NCI-H748 (cell line): ENCODE measurements around the gene CIITA.
"Not testable (repeated sequence)": the region's sequence is repeated elsewhere in the genome, so short reads cannot be mapped to it uniquely, and the experiment has no call there.

ENCODE experiments used
- DNase-seq: peaks from one replicate; lab custom pipeline; 2025; ENCODE audit not compliant: unreplicated experiment; lab: John Stamatoyannopoulos, UW

Gene CIITA

DNA sequence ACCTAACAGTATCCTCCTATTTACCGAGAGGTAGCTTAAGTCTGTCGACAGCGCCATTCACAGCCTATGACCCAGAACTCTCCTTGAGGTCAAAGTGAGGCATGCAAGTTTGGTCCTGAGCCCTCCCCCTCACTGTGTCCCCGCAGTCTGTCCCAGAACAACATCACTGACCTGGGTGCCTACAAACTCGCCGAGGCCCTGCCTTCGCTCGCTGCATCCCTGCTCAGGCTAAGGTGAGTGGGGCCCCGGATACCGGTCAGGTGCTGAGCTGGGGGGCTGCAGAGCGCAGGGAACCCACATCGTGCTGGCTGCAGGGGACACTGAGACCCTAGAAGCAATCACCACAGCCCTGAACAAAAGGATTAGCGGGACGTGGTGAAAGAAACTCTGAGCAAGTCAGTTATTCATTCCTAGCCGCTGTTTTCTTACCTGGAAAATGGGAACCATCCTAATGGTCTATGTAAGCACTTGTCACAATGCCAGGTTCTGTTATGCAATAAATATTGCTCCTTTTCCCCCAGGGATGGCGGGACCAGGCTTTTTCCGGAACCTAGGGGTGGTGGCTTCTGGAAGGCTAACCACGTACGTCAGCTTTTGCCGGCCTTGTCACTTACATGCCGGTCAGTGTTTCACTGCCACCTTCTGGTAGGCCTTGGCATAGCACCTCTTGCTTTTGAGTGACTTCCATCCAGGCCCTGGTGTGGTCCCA, 41.4 kb downstream of the CIITA start:
- DNase-seq: peak; percentile 75

DNA sequence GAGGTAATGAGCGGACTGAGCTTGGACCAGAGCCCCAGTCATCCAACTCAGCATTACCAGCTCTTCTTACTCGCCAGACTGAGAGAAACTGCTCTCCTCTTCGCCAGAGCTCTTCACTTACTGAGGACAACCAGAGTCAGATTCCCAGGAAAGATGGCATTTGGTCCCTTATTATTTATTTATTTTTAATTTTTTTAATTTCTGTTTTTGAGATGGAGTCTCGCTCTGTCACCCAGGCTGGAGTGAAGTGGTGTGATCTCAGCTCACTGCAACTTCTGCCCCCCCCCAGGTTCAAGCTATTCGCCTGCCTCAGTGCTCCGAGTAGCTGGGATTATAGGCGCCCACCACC, 42.0 kb downstream of the CIITA start:
- DNase-seq: no peak

DNA sequence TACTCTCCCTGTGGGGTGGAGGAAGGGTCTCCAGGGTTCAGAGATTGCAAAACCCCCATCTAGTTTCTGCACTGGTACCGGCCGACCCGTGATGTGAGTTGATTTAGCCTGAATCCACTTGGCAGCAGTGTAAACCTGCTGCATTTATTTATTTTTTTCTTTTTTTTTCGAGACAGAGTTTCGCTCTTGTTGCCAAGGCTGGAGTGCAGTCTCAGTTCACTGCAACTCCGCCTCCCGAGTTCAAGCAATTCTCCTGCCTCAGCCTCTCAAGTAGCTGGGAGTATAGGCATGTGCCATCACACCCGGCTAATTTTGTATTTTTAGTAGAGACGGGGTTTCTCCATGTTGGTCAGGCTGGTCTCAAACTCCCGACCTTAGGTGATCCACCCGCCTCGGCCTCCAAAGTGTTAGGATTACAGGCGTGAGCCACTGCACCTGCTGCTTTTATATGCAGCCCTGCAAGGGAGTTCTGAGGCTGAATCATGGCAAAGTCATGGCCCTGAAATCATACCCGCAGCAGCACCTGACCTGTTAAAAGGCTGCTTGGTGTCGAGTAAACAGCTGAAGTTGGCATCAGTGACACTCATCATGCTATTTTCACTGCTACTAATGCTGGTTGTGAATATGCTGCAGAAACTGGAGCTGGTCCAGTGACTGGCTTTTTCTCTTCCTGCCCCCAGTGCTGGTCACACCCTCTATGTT, 43.9 kb downstream of the CIITA start:
- DNase-seq: no peak

DNA sequence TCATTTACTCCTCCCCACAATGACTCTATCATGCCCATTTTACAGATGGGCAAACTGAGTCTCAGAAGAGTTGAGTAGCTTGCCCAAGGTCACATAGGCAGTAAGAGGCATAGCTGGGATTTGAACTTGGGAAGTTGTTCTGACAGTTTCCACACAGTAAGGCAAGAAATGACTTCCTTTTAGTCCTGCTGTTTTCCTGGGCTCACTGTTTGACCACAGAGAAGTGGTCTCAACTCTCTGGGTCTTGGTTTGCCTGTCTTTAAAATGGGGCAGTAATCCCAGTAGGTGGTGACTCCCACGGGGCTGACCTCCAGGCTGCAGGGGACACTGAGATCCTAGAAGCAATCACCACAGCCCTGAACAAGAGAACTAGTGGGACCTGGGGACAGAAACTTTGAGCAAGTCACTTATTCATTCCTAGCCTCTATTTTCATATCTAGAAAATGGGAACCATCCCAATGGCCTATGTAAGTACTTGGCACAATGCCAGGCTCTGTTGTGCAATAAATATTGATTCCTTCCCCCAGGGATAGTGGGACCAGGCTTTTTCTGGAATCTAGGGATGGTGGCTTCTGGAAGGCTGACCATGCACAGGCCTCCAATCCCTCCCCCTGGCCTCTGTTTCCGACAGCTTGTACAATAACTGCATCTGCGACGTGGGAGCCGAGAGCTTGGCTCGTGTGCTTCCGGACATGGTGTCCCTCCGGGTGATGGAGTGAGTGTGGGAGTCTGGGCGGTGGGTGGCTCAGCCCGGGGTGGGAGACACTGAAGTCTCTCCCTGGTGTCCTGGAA, 44.7 kb downstream of the CIITA start:
- no peak for DNase-seq

DNA sequence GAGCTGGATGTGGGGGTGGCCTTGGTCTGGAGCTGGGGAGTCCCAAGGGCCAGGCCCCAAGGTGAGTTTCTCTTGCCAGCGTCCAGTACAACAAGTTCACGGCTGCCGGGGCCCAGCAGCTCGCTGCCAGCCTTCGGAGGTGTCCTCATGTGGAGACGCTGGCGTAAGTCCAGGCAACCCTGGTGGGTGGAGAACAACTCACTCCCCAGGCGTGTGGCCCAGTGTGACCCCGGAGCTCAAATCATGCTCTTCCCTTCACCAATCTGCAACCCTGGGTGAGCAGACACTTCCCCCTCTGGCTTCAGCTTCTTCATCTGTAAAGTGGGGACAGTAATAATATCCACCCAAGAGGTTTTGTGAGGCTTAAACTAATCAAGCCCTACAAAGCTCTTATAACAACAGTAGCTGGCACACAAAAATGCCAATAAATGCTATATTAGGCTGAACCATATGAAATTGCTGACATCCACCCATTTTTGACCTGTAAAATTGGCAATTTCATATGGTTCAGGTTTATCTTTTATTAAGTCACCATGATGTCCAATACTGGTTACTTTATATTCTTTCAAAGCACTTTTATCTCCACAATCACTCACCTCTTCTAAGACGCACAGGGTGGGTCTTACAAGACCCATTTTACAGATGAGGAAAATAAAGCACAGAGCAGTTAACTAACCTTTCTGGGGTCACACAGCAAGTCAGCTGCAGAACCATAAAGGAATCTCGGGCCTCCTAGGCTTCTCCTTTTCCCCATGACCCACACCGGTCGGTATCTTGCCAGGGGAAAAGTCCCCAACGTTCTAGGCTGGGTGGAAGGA, 45.5 kb downstream of the CIITA start:
- DNase-seq: no peak

DNA sequence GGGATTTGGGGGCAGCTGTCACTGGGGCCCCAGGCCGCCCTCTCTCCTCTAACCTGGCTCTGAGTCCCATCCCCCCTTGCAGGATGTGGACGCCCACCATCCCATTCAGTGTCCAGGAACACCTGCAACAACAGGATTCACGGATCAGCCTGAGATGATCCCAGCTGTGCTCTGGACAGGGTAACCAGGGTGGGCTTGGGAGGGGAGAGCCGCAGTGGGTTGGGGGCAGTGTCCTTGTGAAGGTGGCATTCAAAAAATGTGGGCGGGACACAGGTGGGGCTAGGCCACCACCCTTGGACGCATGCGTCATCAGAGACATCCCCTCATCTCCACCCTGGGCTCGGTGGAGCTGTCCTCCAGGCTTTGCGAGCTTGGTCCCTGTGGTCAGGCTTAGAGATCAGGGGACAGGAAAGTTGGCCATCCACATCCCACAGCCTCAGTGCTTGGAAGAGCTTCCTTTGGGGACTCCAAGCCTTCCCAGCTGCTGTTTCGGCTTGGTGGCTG, 46.2 kb downstream of the CIITA start:
- DNase-seq: no peak

DNA sequence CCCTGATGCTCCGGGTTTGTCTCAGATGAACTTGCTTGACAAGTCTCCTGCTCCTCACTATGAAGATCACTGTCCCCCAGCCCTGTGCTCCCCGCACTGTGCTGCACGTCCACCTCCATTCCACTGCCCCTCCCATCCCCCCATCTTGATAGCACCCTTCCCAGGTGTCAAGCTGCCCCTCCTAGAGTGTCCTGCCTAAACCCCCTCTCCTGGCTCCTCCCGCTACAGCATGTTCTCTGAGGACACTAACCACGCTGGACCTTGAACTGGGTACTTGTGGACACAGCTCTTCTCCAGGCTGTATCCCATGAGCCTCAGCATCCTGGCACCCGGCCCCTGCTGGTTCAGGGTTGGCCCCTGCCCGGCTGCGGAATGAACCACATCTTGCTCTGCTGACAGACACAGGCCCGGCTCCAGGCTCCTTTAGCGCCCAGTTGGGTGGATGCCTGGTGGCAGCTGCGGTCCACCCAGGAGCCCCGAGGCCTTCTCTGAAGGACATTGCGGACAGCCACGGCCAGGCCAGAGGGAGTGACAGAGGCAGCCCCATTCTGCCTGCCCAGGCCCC, 46.7 kb downstream of the CIITA start:
- no peak for DNase-seq

DNA sequence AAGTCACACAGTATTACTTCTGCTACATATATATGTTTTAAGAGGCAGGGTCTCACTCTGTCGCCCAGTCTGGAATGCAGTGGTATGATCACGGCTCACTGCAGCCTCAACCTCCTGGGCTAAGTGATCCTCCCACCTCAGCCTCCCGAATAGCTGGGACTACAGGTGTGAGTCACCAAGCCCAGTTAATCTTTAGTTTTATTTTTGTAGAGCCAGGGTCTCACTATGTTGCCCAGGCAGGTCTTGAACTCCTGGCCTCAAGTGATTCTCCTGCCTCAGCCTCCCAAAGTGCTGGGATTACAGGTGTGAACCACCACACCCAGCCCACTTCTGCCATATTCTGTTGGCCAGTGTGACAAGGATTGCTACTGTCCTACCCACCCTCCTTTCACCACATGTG, 48.3 kb downstream of the CIITA start:
- not testable (repeated sequence) for DNase-seq

DNA sequence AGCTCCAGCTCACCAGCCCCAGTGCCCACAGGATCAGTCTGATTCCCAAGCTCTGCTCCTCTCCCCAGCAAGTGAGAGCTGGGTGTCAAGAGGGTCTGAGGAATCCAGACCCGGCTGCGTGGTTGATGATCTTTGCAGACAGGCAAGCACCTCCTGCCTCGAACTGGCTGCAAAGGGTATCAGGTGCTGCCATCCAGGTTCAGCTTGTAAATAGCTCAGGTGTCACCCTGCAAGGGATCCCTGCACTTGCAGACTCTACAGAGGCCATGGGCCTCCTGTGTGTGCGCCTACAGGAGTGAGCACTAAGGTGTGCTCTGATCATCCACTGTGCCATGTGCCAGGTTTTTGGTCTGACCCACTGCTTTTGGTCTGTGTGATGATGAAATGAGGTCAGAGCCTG, 49.1 kb downstream of the CIITA start:
- no peak for DNase-seq

DNA sequence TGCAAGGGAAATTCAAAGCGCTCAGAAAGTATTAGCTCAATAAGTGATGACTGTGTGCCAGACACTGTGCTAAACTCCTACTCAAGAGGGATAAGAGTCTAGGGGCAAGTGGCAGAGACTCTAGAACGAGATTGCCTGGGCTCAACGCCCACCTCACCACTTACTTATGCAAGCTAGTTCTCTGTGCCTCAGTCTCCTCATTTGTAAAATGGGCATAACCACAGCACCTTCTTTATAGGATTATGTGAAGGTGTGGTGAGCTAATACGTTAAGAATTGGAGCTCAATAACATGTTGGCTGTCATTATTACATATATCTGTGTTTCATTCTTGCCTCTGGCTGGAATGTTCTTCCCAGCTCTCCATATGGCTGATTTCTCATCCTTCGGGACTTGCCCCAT, 49.9 kb downstream of the CIITA start:
- no peak for DNase-seq

DNA sequence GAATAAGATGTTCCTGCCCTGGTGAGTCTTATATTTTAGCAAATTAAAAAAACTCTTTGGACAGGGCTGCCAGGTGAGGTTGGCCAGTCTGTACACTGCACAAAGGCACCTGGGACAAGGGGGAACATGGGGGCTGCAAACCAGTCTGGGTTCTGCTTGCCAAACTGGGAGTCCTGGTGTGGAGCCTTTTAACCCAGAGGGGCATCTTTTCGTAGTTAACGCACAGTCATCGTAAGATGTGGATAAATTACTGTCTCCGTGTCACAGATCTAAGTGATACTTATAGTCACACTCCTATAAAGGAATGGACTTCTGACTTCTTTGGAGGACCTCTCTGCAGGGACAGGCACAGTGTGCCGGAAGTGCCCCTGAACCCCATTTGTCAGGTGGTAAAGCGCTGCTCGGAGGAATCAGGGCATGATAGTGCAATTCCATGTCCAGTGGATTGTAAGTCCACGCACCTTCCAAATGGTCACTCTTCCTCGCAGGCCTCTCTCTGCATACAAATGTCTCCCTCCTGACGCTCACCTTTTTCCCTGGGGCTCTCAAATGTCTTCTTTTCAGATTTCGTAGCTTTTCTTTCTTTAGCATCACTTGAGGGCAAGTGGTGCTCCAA, 50.6 kb downstream of the CIITA start:
- no peak for DNase-seq

DNA sequence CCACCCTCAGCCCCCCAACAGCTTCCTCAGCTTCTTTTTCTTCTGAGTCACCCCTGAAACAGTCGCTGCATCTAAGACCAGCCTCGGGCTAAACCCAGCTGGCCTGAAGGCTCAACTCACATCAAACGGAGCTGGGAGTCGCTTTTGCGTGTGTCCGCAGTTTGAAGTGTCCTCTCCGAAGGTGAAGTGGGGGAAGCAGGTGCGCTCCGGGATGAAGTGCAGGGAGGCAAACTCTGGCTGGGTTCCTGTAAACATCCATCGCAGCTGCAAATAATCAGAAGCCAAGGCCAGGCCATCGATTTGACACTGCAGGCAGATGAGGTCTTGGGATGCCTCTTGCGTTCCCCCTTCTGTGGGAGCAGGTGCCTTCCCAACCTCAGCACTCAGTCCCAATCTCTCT, 52.1 kb downstream of the CIITA start:
- peak; percentile 17 for DNase-seq

DNA sequence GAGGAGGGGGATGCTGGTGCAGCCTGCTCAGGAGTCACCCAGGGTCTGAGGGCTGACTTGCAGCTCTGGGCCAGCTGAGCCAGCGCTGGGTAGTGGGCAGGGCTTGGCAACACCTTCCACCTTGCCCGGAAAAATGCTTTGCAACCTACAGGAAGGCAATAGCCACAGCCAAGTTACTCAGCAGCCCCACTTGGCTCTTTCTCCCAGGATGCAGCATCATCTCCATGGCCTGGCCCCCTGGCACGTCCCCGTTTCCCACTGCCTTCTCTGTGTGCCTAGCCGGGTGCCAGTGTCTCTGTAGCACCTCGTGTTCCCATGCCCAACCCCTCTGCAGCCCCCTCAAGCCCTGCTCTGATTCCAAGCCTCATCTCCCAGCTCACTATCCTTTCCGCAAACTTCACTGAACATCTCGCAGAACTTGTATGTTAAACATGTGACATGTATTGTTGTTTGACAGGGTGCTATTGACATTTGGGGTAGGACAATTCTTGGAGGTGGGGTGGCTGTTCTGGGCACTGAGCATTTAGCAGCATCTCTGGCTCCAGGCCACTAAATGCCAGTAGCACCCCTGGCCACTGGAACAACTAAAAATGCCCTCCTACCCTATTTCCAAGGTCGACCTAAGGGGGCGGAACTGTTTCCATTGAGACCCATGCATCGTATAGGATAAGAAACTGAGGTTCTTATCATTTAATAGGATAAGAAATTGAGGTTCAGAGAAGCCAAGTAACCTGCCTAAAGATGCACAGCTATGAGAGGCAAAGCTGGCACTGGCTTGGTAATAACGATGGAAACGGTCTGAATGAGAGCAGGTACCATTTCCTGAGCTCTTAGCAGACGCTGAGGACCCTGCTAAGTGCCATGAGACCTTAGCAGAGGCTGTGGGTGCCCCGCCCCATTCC, 53.1 kb downstream of the CIITA start:
- DNase-seq: no peak

DNA sequence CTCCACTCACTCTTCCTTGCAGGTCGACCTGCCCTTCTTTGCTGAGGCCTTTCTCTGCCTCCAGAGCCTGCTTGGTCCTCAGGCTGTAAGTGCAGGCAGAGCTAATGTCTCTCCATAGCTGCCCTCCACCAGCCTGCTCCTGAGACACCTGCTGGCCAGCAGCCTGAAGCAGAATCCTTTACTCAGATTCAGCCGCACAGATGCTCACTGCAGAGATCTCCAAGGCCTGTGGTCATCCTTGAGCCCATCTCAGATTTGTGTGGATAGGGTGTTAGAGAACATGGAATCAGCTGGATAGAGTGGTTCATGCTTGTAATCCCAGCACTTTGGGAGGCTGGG, 53.7 kb downstream of the CIITA start:
- no peak for DNase-seq

DNA sequence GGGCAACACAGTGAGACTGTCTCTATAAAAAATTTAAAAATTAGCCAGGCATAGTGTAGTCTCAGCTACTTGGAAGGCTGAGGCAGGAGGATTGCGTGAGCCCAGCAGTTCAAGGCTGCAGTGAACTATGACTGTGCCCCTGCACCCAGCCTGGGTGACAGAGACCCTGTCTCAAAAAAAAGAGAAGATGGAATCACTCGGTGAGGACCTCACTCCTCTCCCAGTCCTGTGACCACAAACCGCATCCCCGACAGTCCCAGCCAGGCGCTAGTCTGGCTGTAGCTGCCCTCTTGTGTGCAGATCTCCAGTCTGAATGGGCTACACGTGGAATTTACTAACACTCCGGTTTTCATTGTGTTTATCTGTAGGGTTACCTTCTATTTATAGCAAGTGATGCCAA, 54.1 kb downstream of the CIITA start:
- no peak for DNase-seq

DNA sequence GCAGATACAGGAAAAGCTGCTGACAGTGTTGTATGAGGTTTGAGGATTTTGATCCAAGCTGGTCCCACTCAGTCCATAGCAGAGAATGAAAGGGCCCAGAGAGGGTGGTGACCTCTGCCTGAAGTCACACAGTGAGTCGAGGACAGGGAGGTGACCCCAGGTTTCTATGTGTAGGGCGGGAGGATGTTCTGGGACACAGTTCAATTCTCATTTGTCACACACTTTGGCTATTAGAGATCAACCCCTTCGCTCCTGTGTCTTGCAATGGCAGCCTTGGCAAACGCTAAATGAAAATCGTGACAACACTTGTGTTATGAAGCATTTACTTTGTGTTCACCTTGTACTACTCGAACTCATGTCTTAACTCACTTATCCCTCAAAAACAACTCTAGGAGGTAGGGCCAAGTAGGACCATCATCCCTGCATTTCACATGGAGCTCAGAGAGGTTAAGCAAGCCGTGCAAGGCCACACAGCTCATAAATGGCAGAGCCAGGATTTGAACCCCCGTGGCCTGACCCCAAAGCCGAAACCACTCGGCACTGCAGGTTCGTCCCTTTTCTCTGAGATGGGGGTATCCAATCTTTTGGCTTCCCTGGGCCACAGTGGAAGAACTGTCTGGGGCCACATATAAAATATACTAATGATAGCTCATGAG, 55.1 kb downstream of the CIITA start:
- DNase-seq: no peak

DNA sequence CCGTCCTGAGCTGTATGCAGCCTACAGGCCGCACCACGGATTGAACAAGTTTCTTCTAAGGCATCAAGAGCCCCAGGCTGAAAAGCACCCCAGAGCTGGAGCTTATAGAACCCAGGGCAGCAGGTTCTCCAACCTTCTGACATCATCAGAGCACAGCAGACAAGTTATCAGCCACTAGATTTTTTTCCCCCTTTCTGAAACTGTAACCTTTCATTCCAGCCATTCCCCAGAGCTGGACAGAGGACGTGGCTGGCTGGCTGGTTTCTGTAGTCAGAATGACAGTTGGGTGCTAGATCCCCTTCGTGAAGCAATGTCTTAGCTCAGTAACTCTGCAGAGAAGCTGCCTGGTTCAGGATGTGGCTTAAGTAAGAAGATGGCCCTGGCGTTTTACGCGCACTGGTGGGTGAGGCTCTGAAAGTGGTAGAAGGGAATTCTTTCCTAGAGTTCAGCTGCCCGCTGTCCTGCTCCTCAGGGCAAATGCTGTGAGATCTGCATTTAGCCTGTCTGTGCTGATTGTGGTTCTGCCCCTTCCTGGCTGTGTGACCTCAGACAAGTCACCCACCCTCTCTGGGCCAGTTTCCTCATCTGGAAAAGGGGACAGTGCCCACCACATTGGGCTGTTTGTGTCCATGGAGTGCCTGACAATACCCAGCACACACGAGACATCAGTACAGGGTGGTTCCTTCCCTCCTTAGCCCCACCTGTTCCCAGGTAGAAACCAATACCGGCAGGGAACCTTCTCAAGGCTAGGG, 56.1 kb downstream of the CIITA start:
- DNase-seq: no peak

DNA sequence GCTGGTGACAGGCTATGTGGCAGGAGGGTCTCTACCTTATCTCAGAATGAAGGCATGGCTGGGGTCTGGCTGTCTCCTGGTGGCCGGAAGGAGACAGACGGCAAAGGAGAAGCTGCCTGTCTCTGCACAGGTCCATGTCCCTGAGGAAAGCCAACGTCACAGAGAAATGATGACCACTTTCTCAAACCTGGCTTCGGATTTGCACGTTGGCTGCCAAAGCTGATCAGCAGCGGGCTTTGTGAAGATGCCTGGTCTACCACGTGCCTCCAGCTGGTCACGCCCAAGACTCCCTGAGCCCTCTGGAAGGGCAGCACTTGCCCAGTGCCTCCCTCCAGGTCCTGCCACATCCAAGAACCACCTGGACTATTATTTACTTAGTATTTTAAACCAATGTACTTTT, 56.9 kb downstream of the CIITA start:
- DNase-seq: no peak
